ENCODE measurements around the gene CERCAM. TPM values are rescaled to one million over a fixed set of nuclear protein-coding genes. Genes with fewer than 3 reads are reported as not detected.

Gene CERCAM
- polyA plus RNA-seq, 1 donor (not counting 4 experiments of a cell fraction or from before 2014, with no cell fraction given), result 15.9 TPM

DNA sequence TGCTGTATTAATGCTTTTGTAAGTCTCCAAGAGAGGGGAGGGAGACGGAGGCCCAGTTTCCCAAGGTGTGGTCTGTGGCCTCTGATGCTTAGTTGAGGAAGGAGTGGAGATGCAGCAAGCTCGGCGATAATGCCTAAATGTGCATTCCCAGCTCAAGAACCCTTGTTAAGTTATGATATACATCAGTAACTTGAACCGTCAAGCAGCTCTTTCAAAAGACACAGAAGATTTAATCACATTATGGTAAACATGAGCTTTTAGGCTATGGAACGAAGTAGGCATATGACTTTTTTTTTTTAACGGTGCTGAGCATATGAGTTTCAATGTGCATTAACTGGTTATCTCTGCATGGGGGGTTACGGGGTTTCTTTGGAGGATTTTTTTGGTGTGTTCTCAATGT lies 61.5 kb downstream of the CERCAM start:
- dilution Hi-C loops (cut with MboI; ENCODE audit: extremely low pct_ligation_motif_present, low sequenced_read_pairs), result no loop called here
- H3K79me2 ChIP-seq (ENCODE audit: control insufficient read depth, insufficient read depth, low read length), result no peaks in the 10 kb centered on the region
- TF ChIP-seq CTCF (optimal IDR thresholded peaks at IDR 0.05 in 1 of 3, IDR thresholded peaks at IDR 0.05 in 1 of 3, conservative IDR thresholded peaks at IDR 0.05 in 1 of 3; ENCODE audit: extremely low read depth in 1 of 3, insufficient read depth in 2 of 3, low read length in 3 of 3) (no peak), EZH2 (IDR thresholded peaks at IDR 0.05; ENCODE audit: low read length) (no peak)
- no peaks in the 10 kb centered on the region for H3K9me3 ChIP-seq (ENCODE audit: control insufficient read depth, low read depth, low read length)
- no peaks in the 10 kb centered on the region for H3K4me1 ChIP-seq (ENCODE audit: control insufficient read depth, extremely low read depth, insufficient read depth, low read length)
- no peak overlapping the region for H2AFZ ChIP-seq (ENCODE audit: control insufficient read depth, low read length)
- H3K27me3 ChIP-seq (ENCODE audit: control insufficient read depth, extremely low read depth, insufficient read depth, low read length), result no peaks in the 10 kb centered on the region
- FAIRE-seq (no peak), DNase-seq (ENCODE audit: low read depth, low spot score) (no peak)
- H3K36me3 ChIP-seq (ENCODE audit: control insufficient read depth in 2 of 2, extremely low read depth in 1 of 2, insufficient read depth in 2 of 2, low read length in 2 of 2), result peaks cover 20 to 24% of the 10 kb centered on the region in 2 experiments
- no peaks in the 10 kb centered on the region for H3K9me1 ChIP-seq (ENCODE audit: control insufficient read depth, extremely low read depth, insufficient read depth, low read length)
- H4K20me1 ChIP-seq (ENCODE audit: control insufficient read depth, extremely low read depth, insufficient read depth, low read length), result no peaks in the 10 kb centered on the region
- no peak overlapping the region for H3K9ac ChIP-seq (ENCODE audit: control insufficient read depth, extremely low read depth, insufficient read depth, low read length)
- H3K4me2 ChIP-seq (ENCODE audit: control insufficient read depth, extremely low read depth, insufficient read depth, low read depth, low read length), result no peak overlapping the region
- no peak overlapping the region for H3K27ac ChIP-seq (ENCODE audit: control insufficient read depth, insufficient read depth, low read length)
- H3K4me3 ChIP-seq (ENCODE audit: control insufficient read depth in 2 of 3, extremely low read depth in 1 of 3, insufficient read depth in 2 of 3, low read depth in 1 of 3, low read length in 3 of 3), result no peak overlapping the region

DNA sequence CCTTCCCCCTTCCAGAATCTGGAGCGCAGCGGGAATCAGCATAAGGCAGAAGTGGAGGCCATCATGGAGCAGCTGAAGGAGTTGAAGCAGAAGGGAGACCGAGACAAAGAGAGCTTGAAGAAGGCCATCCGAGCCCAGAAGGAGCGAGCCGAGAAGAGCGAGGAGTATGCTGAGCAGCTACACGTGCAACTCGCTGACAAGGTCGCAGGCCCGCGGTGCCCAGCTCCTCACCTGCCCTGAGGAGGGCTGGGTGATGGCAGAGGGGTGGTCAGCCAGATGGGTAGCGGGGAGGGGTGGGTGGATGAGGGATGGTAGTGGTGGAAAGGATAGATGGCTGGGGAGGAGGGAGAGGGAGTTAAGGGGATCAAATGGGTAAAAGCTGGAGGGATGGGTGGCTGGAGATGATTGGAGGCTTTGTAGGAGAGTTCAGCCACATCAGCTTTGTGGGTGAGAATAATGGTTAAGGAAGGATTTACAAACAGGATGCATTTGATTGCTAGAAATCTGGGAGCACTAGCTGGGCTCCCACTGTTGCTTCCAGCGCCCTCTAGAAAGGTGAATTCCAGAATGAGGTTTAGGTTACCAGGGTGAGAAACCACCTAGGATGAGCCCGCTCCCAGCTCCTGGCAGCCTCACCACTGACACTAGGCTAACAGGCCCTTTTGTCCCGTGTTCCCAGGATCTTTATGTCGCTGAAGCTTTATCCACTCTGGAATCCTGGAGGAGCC lies 64.2 kb downstream of the CERCAM start:
- Histone ChIP-seq H3K27me3 (ENCODE audit: control insufficient read depth, extremely low read depth, insufficient read depth, low read length) (no peaks in the 10 kb centered on the region), H3K79me2 (ENCODE audit: control insufficient read depth, insufficient read depth, low read length) (no peaks in the 10 kb centered on the region), H3K4me3 (ENCODE audit: control insufficient read depth in 2 of 3, extremely low read depth in 1 of 3, insufficient read depth in 2 of 3, low read depth in 1 of 3, low read length in 3 of 3) (no peak overlapping the region), H3K27ac (ENCODE audit: control insufficient read depth, insufficient read depth, low read length) (no peak overlapping the region), H3K9me3 (ENCODE audit: control insufficient read depth, low read depth, low read length) (no peaks in the 10 kb centered on the region), H3K9me1 (ENCODE audit: control insufficient read depth, extremely low read depth, insufficient read depth, low read length) (no peaks in the 10 kb centered on the region), H3K4me1 (ENCODE audit: control insufficient read depth, extremely low read depth, insufficient read depth, low read length) (no peaks in the 10 kb centered on the region), H3K9ac (ENCODE audit: control insufficient read depth, extremely low read depth, insufficient read depth, low read length) (no peak overlapping the region), H3K4me2 (ENCODE audit: control insufficient read depth, extremely low read depth, insufficient read depth, low read depth, low read length) (no peak overlapping the region), H4K20me1 (ENCODE audit: control insufficient read depth, extremely low read depth, insufficient read depth, low read length) (no peaks in the 10 kb centered on the region), H3K36me3 (ENCODE audit: control insufficient read depth in 2 of 2, extremely low read depth in 1 of 2, insufficient read depth in 2 of 2, low read length in 2 of 2) (peaks cover 20 to 25% of the 10 kb centered on the region in 2 experiments), H2AFZ (ENCODE audit: control insufficient read depth, low read length) (no peak overlapping the region)
- DNase-seq (ENCODE audit: low read depth, low spot score), result no peak
- dilution Hi-C loops (cut with MboI; ENCODE audit: extremely low pct_ligation_motif_present, low sequenced_read_pairs), result no loop called here
- TF ChIP-seq EZH2 (IDR thresholded peaks at IDR 0.05; ENCODE audit: low read length) (no peak), CTCF (optimal IDR thresholded peaks at IDR 0.05 in 1 of 3, IDR thresholded peaks at IDR 0.05 in 1 of 3, conservative IDR thresholded peaks at IDR 0.05 in 1 of 3; ENCODE audit: extremely low read depth in 1 of 3, insufficient read depth in 2 of 3, low read length in 3 of 3) (no peak)
- FAIRE-seq, result no peak

Measured in keratinocyte (primary cell).